ENCODE data around the gene TP53I13.

Gene TP53I13

GRCh38 chr17:29544066-29544465, 24.4 kb upstream of the TP53I13 start:
- ATAC-seq = no peak
- no peak for TF ChIP-seq BACH2 (CRISPR knock-in tag; IDR thresholded peaks at IDR 0.05; ENCODE audit: borderline replicate concordance)
- TF ChIP-seq ZFP30 (CRISPR knock-in tag; IDR thresholded peaks at IDR 0.05) = no peak
- TF ChIP-seq OSR1 (CRISPR knock-in tag; IDR thresholded peaks at IDR 0.05) = no peak
- TF ChIP-seq ZFP3 (CRISPR knock-in tag; IDR thresholded peaks at IDR 0.05) = no peak
- TF ChIP-seq SNAI2 (CRISPR knock-in tag; IDR thresholded peaks at IDR 0.05) = no peak
- no peak for TF ChIP-seq ISL1 (CRISPR knock-in tag; IDR thresholded peaks at IDR 0.05)
- no peak for TF ChIP-seq ZNF70 (CRISPR knock-in tag; IDR thresholded peaks at IDR 0.05)
- TF ChIP-seq RARB (CRISPR knock-in tag; IDR thresholded peaks at IDR 0.05) = no peak
- no peak for TF ChIP-seq ZNF8 (CRISPR knock-in tag; IDR thresholded peaks at IDR 0.05)

GRCh38 chr17:29546085-29546484, 22.4 kb upstream of the TP53I13 start:
- ATAC-seq = no peak
- TF ChIP-seq ZNF8 (CRISPR knock-in tag; IDR thresholded peaks at IDR 0.05) (no peak), OSR1 (CRISPR knock-in tag; IDR thresholded peaks at IDR 0.05) (no peak), ARNTL (CRISPR knock-in tag; IDR thresholded peaks at IDR 0.05; ENCODE audit: borderline replicate concordance, low read depth) (no peak)

GRCh38 chr17:29546830-29547229, 21.7 kb upstream of the TP53I13 start:
- TF ChIP-seq ZNF565 (CRISPR knock-in tag; conservative IDR thresholded peaks at IDR 0.05; ENCODE audit: low read depth) = no peak
- no peak for TF ChIP-seq TSHZ2 (CRISPR knock-in tag; IDR thresholded peaks at IDR 0.05)
- TF ChIP-seq ZFP3 (CRISPR knock-in tag; IDR thresholded peaks at IDR 0.05) = no peak
- TF ChIP-seq OSR1 (CRISPR knock-in tag; IDR thresholded peaks at IDR 0.05) = no peak
- no peak for TF ChIP-seq ZC3H10 (CRISPR knock-in tag; IDR thresholded peaks at IDR 0.05)
- TF ChIP-seq TOX (CRISPR knock-in tag; IDR thresholded peaks at IDR 0.05; ENCODE audit: borderline replicate concordance) = no peak
- TF ChIP-seq ESRRG (CRISPR knock-in tag; IDR thresholded peaks at IDR 0.05) = no peak
- no peak for TF ChIP-seq BACH2 (CRISPR knock-in tag; IDR thresholded peaks at IDR 0.05; ENCODE audit: borderline replicate concordance)
- TF ChIP-seq ZFP30 (CRISPR knock-in tag; IDR thresholded peaks at IDR 0.05) = no peak
- TF ChIP-seq ISL1 (CRISPR knock-in tag; IDR thresholded peaks at IDR 0.05) = no peak
- TF ChIP-seq TCF4 (CRISPR knock-in tag; IDR thresholded peaks at IDR 0.05; ENCODE audit: borderline replicate concordance) = no peak
- no peak for TF ChIP-seq ARNTL (CRISPR knock-in tag; IDR thresholded peaks at IDR 0.05; ENCODE audit: borderline replicate concordance, low read depth)
- TF ChIP-seq SNAI2 (CRISPR knock-in tag; IDR thresholded peaks at IDR 0.05) = no peak
- TF ChIP-seq CREB5 (CRISPR knock-in tag; IDR thresholded peaks at IDR 0.05; ENCODE audit: low read depth) = no peak
- no peak for TF ChIP-seq CSRNP3 (CRISPR knock-in tag; IDR thresholded peaks at IDR 0.05)
- TF ChIP-seq PATZ1 (CRISPR knock-in tag; IDR thresholded peaks at IDR 0.05; ENCODE audit: borderline replicate concordance) = no peak
- no peak for TF ChIP-seq ZNF8 (CRISPR knock-in tag; IDR thresholded peaks at IDR 0.05)
- TF ChIP-seq CSDC2 (CRISPR knock-in tag; IDR thresholded peaks at IDR 0.05) = no peak
- TF ChIP-seq ZNF70 (CRISPR knock-in tag; IDR thresholded peaks at IDR 0.05) = no peak
- TF ChIP-seq POU6F1 (CRISPR knock-in tag; IDR thresholded peaks at IDR 0.05; ENCODE audit: borderline replicate concordance, low read depth) = no peak
- ATAC-seq = no peak

Measured in SK-N-SH treated with all-trans-retinoic acid at 6 μM for 48 hours (cell line).